Hepatocyte (in vitro differentiated cells): ENCODE measurements around the gene ETV6. TPM values are rescaled to one million over a fixed set of nuclear protein-coding genes. Genes with fewer than 3 reads are reported as not detected.
A peak's percentile ranks its signal among the peaks of the same experiment; 100 is the strongest.

Experiments
- DNase-seq: peaks from one replicate; pipeline ENCODE4 v3.0.0-alpha.2; 2016; ENCODE audit warnings: low spot score
- H2AFZ ChIP-seq: fragments of 200-600 bp; sonication (generic); 2 replicates; pipeline ENCODE4 v1.6.0; 2016; ENCODE audit warnings: antibody characterized with exemption, mild to moderate bottlenecking
- H3K27ac ChIP-seq: fragments of 200-600 bp; sonication (generic); 2 replicates; pipeline ENCODE4 v1.5.1; 2016; ENCODE audit warnings: mild to moderate bottlenecking
- H3K27me3 ChIP-seq: fragments of 200-600 bp; sonication (generic); 2 replicates; pipeline ENCODE4 v1.6.1; 2016
- H3K36me3 ChIP-seq: fragments of 200-600 bp; sonication (generic); replicated peaks from 2 replicates; pipeline ENCODE4 v1.5.1; 2016; ENCODE audit warnings: low read depth; ENCODE audit not compliant: insufficient read depth
- H3K4me1 ChIP-seq: fragments of 200-600 bp; sonication (generic); 2 replicates; pipeline ENCODE4 v1.5.1; 2016; ENCODE audit warnings: mild to moderate bottlenecking, moderate library complexity; ENCODE audit not compliant: insufficient read depth
- H3K4me2 ChIP-seq: fragments of 200-600 bp; sonication (generic); 2 replicates; pipeline ENCODE4 v1.6.0; 2016
- H3K4me3 ChIP-seq: fragments of 200-600 bp; sonication (generic); 2 replicates; pipeline ENCODE4 v1.5.1; 2016; ENCODE audit warnings: mild to moderate bottlenecking
- H3K79me2 ChIP-seq: fragments of 200-600 bp; sonication (generic); 2 replicates; pipeline ENCODE4 v1.6.0; 2017; ENCODE audit warnings: mild to moderate bottlenecking
- H3K9me2 ChIP-seq: fragments of 200-600 bp; sonication (generic); replicated peaks from 2 replicates; pipeline ENCODE4 v1.6.0; 2017; ENCODE audit warnings: mild to moderate bottlenecking; ENCODE audit not compliant: insufficient read depth
- H3K9me3 ChIP-seq: fragments of 200-600 bp; sonication (generic); 2 replicates; pipeline ENCODE4 v1.5.1; 2016; ENCODE audit warnings: low read depth, mild to moderate bottlenecking
- H4K20me1 ChIP-seq: fragments of 200-600 bp; sonication (generic); 2 replicates; pipeline ENCODE4 v1.6.0; 2016; ENCODE audit warnings: mild to moderate bottlenecking; ENCODE audit not compliant: insufficient read depth, poor library complexity, severe bottlenecking
- EZH2 ChIP-seq: fragments of 200-600 bp; sonication (generic); IDR thresholded peaks from 2 replicates; pipeline ENCODE4 v1.6.1; 2016; ENCODE audit warnings: antibody characterized with exemption, mild to moderate bottlenecking, borderline replicate concordance
- EZH2phosphoT487 ChIP-seq: fragments of 200-600 bp; sonication (generic); IDR thresholded peaks from one replicate; pipeline ENCODE4 v1.6.1; 2018; ENCODE audit warnings: antibody characterized with exemption, mild to moderate bottlenecking, low read depth, moderate library complexity; ENCODE audit not compliant: unreplicated experiment, severe bottlenecking
- WGBS: methylation state at CpG from one replicate; pipeline ENCODE4 v1.1.6; 2016; ENCODE audit warnings: low lambda C conversion rate; ENCODE audit errors: missing lambda C conversion rate; 5-methylcytosine and 5-hydroxymethylcytosine counted together
- polyA plus RNA-seq: library from polyadenylated mRNA; unstranded; fragments of >200 nt; fragmentation: Nextera tagmentation; extraction: Ambion mirVana; gene quantifications from 2 replicates; pipeline ENCODE4 v1.2.1, GENCODE V29; 2016
- total RNA-seq: library from RNA; depleted of rRNA; stranded (reverse); fragments of >200 nt; gene quantifications from 2 replicates; pipeline ENCODE4 v1.2.3, GENCODE V29; 2014
- TF ChIP-seq, protein P1 (sequence below): fragments of 200-600 bp; sonication (generic); IDR thresholded peaks from 2 replicates; pipeline ENCODE4 v1.5.1; 2016; ENCODE audit warnings: antibody characterized with exemption, mild to moderate bottlenecking; ENCODE audit not compliant: poor library complexity

ETV6 gene
- total and polyA plus RNA-seq, 2 experiments from 2014 or later, result 8.0 to 9.7 TPM

GRCh38 chr12:11821386-11822080 lies 172.1 kb downstream of the ETV6 start:
- Histone ChIP-seq H3K36me3 (no peaks in the 10 kb centered on the region), H3K4me2 (no peak overlapping the region), H3K4me1 (no peaks in the 10 kb centered on the region), H4K20me1 (no peaks in the 10 kb centered on the region), H3K4me3 (no peak overlapping the region), H3K27me3 (no peaks in the 10 kb centered on the region), H3K27ac (no peak overlapping the region), H3K9me3 (no peaks in the 10 kb centered on the region), H3K79me2 (peaks cover 6% of the 10 kb centered on the region), H3K9me2 (no peaks in the 10 kb centered on the region), H2AFZ (no peak overlapping the region)
- DNase-seq, result no peak
- TF ChIP-seq, protein P1, sequence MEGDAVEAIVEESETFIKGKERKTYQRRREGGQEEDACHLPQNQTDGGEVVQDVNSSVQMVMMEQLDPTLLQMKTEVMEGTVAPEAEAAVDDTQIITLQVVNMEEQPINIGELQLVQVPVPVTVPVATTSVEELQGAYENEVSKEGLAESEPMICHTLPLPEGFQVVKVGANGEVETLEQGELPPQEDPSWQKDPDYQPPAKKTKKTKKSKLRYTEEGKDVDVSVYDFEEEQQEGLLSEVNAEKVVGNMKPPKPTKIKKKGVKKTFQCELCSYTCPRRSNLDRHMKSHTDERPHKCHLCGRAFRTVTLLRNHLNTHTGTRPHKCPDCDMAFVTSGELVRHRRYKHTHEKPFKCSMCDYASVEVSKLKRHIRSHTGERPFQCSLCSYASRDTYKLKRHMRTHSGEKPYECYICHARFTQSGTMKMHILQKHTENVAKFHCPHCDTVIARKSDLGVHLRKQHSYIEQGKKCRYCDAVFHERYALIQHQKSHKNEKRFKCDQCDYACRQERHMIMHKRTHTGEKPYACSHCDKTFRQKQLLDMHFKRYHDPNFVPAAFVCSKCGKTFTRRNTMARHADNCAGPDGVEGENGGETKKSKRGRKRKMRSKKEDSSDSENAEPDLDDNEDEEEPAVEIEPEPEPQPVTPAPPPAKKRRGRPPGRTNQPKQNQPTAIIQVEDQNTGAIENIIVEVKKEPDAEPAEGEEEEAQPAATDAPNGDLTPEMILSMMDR, result no peak
- no peak for TF ChIP-seq EZH2
- no peak for TF ChIP-seq EZH2phosphoT487
- 91% methylated on average over 10 of the region's 10 CpGs for WGBS

GRCh38 chr12:11822081-11822834 lies 172.8 kb downstream of the ETV6 start:
- Histone ChIP-seq H3K36me3 (no peaks in the 10 kb centered on the region), H3K27me3 (no peaks in the 10 kb centered on the region), H3K4me1 (peaks cover 4% of the 10 kb centered on the region), H3K27ac (no peak overlapping the region), H4K20me1 (no peaks in the 10 kb centered on the region), H3K9me2 (no peaks in the 10 kb centered on the region), H3K9me3 (no peaks in the 10 kb centered on the region), H3K79me2 (peaks cover 3% of the 10 kb centered on the region), H3K4me3 (no peak overlapping the region), H2AFZ (no peak overlapping the region), H3K4me2 (no peak overlapping the region)
- DNase-seq, result no peak
- WGBS, result 86% methylated on average over 15 of the region's 15 CpGs
- TF ChIP-seq EZH2 (no peak), EZH2phosphoT487 (no peak)
- TF ChIP-seq, protein P1, result no peak

- H3K9me3 ChIP-seq, result no peaks in the 10 kb centered on the region
- peak overlapping the region; percentile 6 for H3K27ac ChIP-seq
- no peaks in the 10 kb centered on the region for H3K27me3 ChIP-seq
- 85% methylated on average over 7 of the region's 7 CpGs for WGBS
- no peak overlapping the region for H3K4me3 ChIP-seq
- H3K4me1 ChIP-seq, result peaks cover 9% of the 10 kb centered on the region
- H3K36me3 ChIP-seq, result no peaks in the 10 kb centered on the region
- H4K20me1 ChIP-seq, result no peaks in the 10 kb centered on the region
- no peak for DNase-seq
- no peak overlapping the region for H2AFZ ChIP-seq
- H3K4me2 ChIP-seq, result no peak overlapping the region
- no peaks in the 10 kb centered on the region for H3K9me2 ChIP-seq
- H3K79me2 ChIP-seq, result peaks cover 3% of the 10 kb centered on the region
- no peak for TF ChIP-seq EZH2phosphoT487
- TF ChIP-seq, protein P1, result no peak
These were observed 173.6 kb downstream of the ETV6 start for GRCh38 chr12:11823043-11823442.
